Spleen (tissue), 11 donors: ENCODE measurements around the gene SLAMF9. TPM values are rescaled to one million over a fixed set of nuclear protein-coding genes. Genes with fewer than 3 reads are reported as not detected.

Experiments used
- DNase-seq: peaks from one replicate; pipeline ENCODE4 v3.0.0-alpha.2; 2020
- H3K27ac ChIP-seq, 8 donors: fragments of 200-600 bp; sonication (generic) in 7 of 8; 1 replicate in 4 of 8; 2 replicates in 4 of 8; pipeline versions ENCODE4 v1.5.0 to v1.8.0; 2016 to 2021; ENCODE audit warnings: inconsistent platforms in 4 of 8, mild to moderate bottlenecking in 4 of 8, moderate library complexity in 1 of 8
- H3K27me3 ChIP-seq, 7 donors: fragments of 200-600 bp; sonication (generic) in 6 of 7; replicated peaks in 1 of 7; 1 replicate in 4 of 7; 2 replicates in 3 of 7; pipeline versions ENCODE4 v1.5.0 to v1.8.0; 2016 to 2021; ENCODE audit warnings: inconsistent platforms in 3 of 7, mild to moderate bottlenecking in 1 of 7
- H3K36me3 ChIP-seq, 6 donors: fragments of 200-600 bp; sonication (generic) in 5 of 6; 1 replicate in 4 of 6; 2 replicates in 2 of 6; pipeline versions ENCODE4 v1.5.0 to v1.8.0; 2016 to 2021; ENCODE audit warnings: inconsistent platforms in 2 of 6
- H3K4me1 ChIP-seq, 6 donors: fragments of 200-600 bp; sonication (generic) in 5 of 6; 1 replicate in 3 of 6; 2 replicates in 3 of 6; pipeline versions ENCODE4 v1.5.0 to v1.8.0; 2016 to 2021; ENCODE audit warnings: inconsistent platforms in 3 of 6
- H3K4me3 ChIP-seq, 8 donors: fragments of 200-600 bp; sonication (generic) in 7 of 8; 1 replicate in 4 of 8; 2 replicates in 4 of 8; pipeline versions ENCODE4 v1.5.0 to v1.8.0; 2016 to 2021; ENCODE audit warnings: inconsistent platforms in 4 of 8, mild to moderate bottlenecking in 4 of 8, moderate library complexity in 2 of 8
- H3K9me3 ChIP-seq, 8 donors: fragments of 200-600 bp; sonication (generic) in 7 of 8; 1 replicate in 4 of 8; 2 replicates in 4 of 8; pipeline versions ENCODE4 v1.5.0 to v1.8.0; 2016 to 2021; ENCODE audit warnings: inconsistent platforms in 4 of 8
- CTCF ChIP-seq, 11 experiments: fragments of 200-600 bp in 7 of 11; fragments of 450-650 bp in 4 of 11; sonication (generic) in 4 of 11; IDR thresholded peaks in 8 of 11; conservative IDR thresholded peaks in 3 of 11; 1 replicate in 7 of 11; 2 replicates in 4 of 11; pipeline versions ENCODE4 v1.4.0 to v1.8.0; 2016 to 2021; ENCODE audit warnings: antibody characterized with exemption in 11 of 11, inconsistent platforms in 4 of 11, mild to moderate bottlenecking in 1 of 11
- POLR2A ChIP-seq, 3 donors: fragments of 450-650 bp; IDR thresholded peaks; one replicate each; pipeline ENCODE4 v1.5.1; 2017; ENCODE audit warnings: antibody characterized with exemption in 3 of 3, mild to moderate bottlenecking in 1 of 3
- POLR2AphosphoS5 ChIP-seq, 3 donors: sonication (generic); formaldehyde crosslinking; IDR thresholded peaks; one replicate each; pipeline ENCODE4 v1.5.1; 2017; ENCODE audit warnings: antibody characterized with exemption in 3 of 3
- WGBS, 5 donors: extraction: QIAGEN DNeasy Blood & Tissue Kit in 3 of 5; methylation state at CpG; one replicate each; pipeline versions ENCODE4 v1.1.5 to v1.1.7; 2013 to 2018; 5-methylcytosine and 5-hydroxymethylcytosine counted together
- intact Hi-C: fragments of 100-400 bp; cut with DNase I; formaldehyde crosslinking; loops from one replicate; pipeline ENCODE4 v1.15.0; 2023; ENCODE audit warnings: low total_unique reads
- polyA plus RNA-seq, 3 donors: library from polyadenylated mRNA; stranded (reverse); fragments of 200-250 nt; gene quantifications; one replicate each; pipeline ENCODE4 v1.2.1, GENCODE V29; 2013
- total RNA-seq, 7 donors: library from RNA; depleted of rRNA in 3 of 7; stranded (reverse); fragments of >200 nt in 3 of 7; fragmentation: NEBNext Ultra II Directional in 4 of 7; extraction: Animal tissue kit (Norgen Biotek cat#: 25700) in 4 of 7; gene quantifications; one replicate each; pipeline versions ENCODE4 v1.1.0 to v1.2.1, GENCODE V29; 2016 to 2021
- donor health status: healthy with polysubstance abuse.
- donor health status: DM: no; HTN: no; CAD: no; lungs with moderate emphysema.
- donor health status: DM: no; HTN: no; CAD: no.
- donor health status: Bipolar disorder and iron deficiency.
- donor health status: healthy.
- donor health status: DM: no; HTN: no; CAD: no.
- donor health status: DM: yes; HTN: yes; CAD: no.

The SLAMF9 gene
- total and polyA plus RNA-seq, 10 donors: 0.14 to 1.3 (median 0.46) TPM; not detected in 4

DNA sequence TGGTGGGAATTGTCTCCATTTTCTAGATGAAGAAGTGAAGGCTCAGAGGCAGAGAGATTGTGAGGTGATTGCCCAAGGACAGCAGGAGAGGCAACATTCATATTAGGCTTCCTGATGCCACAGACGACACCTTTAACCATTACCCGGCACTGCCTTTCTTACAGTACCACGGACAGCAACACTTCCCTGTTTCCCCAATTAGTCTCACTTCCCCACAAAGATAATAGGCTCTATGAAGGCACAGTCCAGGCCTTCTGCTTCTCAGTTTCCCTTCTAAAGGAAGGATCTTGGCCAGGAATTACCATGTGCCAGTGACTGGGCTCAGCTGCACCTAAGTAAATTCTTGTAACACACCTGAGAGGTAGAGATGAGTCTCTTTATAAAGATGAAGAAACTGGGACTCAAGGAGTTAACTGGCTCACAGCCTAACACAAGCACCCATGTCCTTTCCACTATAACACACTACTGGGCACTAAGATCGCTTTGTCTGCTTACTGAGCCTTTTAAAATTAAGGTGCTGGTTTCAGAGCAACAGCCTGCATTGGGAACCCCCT lies 18.2 kb downstream of the SLAMF9 start:
- intact Hi-C loops: loop anchor here (5.0 kb wide), 1 partner anchor 72 kb away; no protein-coding TSS in a partner anchor
- no peak overlapping the region for H3K4me3 ChIP-seq
- H3K9me3 ChIP-seq: no peaks in the 10 kb centered on the region
- no peak for DNase-seq
- TF ChIP-seq POLR2A (IDR thresholded peaks at IDR 0.05) (no peak), CTCF (IDR thresholded peaks at IDR 0.05 in 8 of 11, conservative IDR thresholded peaks at IDR 0.05 in 3 of 11) (no peak), POLR2AphosphoS5 (IDR thresholded peaks at IDR 0.05) (no peak)
- H3K27ac ChIP-seq: no peak overlapping the region
- no peaks in the 10 kb centered on the region for H3K36me3 ChIP-seq
- H3K27me3 ChIP-seq: peaks cover 0 to 12% (median 0%) of the 10 kb centered on the region in 7 donors
- 44 to 60% (median 46%) methylated on average over 4 of the region's 4 CpGs for WGBS, 5 donors
- peaks cover 15 to 45% (median 29%) of the 10 kb centered on the region in 6 donors for H3K4me1 ChIP-seq

DNA sequence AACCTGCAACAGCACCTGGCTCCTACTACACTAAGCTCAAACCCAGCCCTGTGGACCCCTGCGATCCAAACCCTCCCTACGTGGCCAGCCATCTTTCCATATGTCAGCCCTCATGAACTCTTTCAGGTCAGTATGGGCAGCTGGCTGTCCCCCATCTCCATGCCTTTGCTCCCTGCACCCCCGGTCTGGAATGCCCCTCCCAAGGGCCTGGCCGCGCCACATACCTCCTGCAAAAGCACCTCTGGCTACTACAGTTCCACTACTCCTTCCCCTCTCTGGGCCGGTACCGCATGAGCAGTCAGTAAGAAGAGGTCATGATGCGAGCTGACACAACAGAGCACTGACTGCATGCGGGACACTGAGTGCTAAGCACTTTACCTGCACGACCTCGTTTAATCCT lies 18.7 kb downstream of the SLAMF9 start:
- Histone ChIP-seq H3K9me3 (no peaks in the 10 kb centered on the region), H3K27me3 (peaks cover 0 to 12% (median 0%) of the 10 kb centered on the region in 7 donors), H3K36me3 (no peaks in the 10 kb centered on the region), H3K4me1 (peaks cover 15 to 45% (median 29%) of the 10 kb centered on the region in 6 donors), H3K4me3 (no peak overlapping the region), H3K27ac (no peak overlapping the region)
- DNase-seq: no peak
- no peak for TF ChIP-seq CTCF (IDR thresholded peaks at IDR 0.05 in 8 of 11, conservative IDR thresholded peaks at IDR 0.05 in 3 of 11)
- TF ChIP-seq POLR2A (IDR thresholded peaks at IDR 0.05): no peak
- TF ChIP-seq POLR2AphosphoS5 (IDR thresholded peaks at IDR 0.05): no peak
- intact Hi-C loops: loop anchor here (5.0 kb wide), 1 partner anchor 72 kb away; no protein-coding TSS in a partner anchor
- 90 to 95% (median 92%) methylated on average over 11 of the region's 11 CpGs for WGBS, 5 donors

DNA sequence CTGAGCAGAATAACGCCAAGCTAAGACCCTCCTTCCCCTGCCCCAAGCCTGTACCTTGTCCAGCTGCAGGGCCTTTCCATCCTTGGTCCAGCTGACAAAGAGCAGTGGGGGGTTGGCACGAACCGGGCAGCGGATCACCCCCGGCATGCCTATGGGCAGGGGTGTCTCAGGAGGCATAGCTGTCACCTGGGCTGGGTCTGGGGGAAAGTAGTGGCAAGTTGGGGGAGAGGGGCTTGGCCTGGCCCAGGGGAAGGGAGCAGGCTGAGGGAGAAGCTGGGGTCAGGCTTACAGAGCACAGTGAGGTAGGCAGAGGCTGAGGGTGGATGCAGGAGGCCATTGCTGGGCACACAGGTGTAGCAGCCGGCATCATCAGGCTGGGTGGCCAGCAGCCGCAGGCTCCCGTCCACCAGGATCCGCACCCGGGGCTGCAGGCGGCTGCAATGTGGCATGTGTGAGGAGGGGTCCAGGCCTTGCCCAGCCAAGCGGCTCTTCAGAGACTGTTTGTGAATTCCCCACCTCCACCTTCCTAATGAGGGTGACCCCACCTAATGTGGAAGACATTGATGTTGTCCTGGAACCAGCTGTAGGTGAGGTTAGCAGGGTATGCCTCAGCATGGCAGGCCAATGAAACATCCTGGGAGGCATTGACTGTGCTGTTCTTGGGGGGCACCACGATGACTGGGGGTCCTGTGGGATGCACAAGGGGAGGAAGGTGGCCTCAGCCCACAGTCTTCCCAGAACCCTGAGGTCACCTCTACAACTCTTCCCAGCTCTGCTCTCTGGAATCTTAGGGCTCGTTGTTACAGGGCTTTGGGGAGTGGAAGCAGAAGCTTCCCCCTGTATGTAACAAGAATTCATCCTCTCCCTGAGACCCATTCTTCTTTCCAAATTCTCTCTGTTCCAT lies 19.6 kb downstream of the SLAMF9 start:
- Histone ChIP-seq H3K27ac (no peak overlapping the region), H3K4me3 (no peak overlapping the region), H3K36me3 (no peaks in the 10 kb centered on the region), H3K27me3 (peaks cover 0 to 12% (median 0%) of the 10 kb centered on the region in 7 donors), H3K9me3 (no peaks in the 10 kb centered on the region), H3K4me1 (peaks cover 15 to 45% (median 31%) of the 10 kb centered on the region in 6 donors)
- intact Hi-C loops: loop anchor here (5.0 kb wide), 1 partner anchor 73 kb away; no protein-coding TSS in a partner anchor
- WGBS, 5 donors: 91 to 96% (median 96%) methylated on average over 12 to 14 of the region's 14 CpGs
- no peak for DNase-seq
- TF ChIP-seq POLR2A (IDR thresholded peaks at IDR 0.05) (no peak), POLR2AphosphoS5 (IDR thresholded peaks at IDR 0.05) (no peak), CTCF (IDR thresholded peaks at IDR 0.05 in 8 of 11, conservative IDR thresholded peaks at IDR 0.05 in 3 of 11) (no peak)

DNA sequence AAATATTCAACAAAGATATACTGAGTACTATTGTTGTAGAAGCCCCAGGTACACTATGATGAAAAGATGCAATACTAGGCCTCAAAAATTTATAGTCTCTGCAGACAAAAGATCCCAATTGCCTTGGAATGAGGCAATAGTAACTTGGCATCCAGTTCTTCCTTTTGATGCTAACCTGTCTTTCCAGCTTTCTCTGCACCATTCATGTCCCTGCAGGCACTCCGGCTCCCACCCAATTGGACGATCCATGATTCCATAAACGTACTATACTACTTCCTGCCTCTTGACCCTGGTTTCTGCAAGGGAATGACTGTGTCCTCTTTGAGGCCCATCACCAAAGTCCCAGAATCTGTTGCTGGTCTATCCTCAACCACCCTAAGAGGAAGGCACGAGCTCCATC lies 20.7 kb downstream of the SLAMF9 start:
- H3K4me3 ChIP-seq: no peak overlapping the region
- H3K27ac ChIP-seq: no peak overlapping the region
- WGBS, 5 donors: 79 to 88% (median 84%) methylated on average over 4 of the region's 4 CpGs
- no peak for TF ChIP-seq CTCF (IDR thresholded peaks at IDR 0.05 in 8 of 11, conservative IDR thresholded peaks at IDR 0.05 in 3 of 11)
- H3K36me3 ChIP-seq: no peaks in the 10 kb centered on the region
- no peak for DNase-seq
- H3K9me3 ChIP-seq: no peaks in the 10 kb centered on the region
- H3K4me1 ChIP-seq: peaks cover 15 to 51% (median 35%) of the 10 kb centered on the region in 6 donors
- peaks cover 0 to 12% (median 0%) of the 10 kb centered on the region in 7 donors for H3K27me3 ChIP-seq
- intact Hi-C loops: no loop called here
